ENCODE results near the gene TTLL9. TPM values are rescaled to one million over a fixed set of nuclear protein-coding genes. Genes with fewer than 3 reads are reported as not detected.

TTLL9 gene
- polyA plus RNA-seq, 1 donor (not counting 4 experiments of a cell fraction or from before 2014, with no cell fraction given) = not detected

GRCh38 chr20:31903627-31904386, 33.4 kb downstream of the TTLL9 start:
- FAIRE-seq = no peak
- Histone ChIP-seq H3K36me3 (ENCODE audit: control insufficient read depth in 2 of 2, extremely low read depth in 1 of 2, insufficient read depth in 2 of 2, low read length in 2 of 2) (no peaks in the 10 kb centered on the region), H3K9ac (ENCODE audit: control insufficient read depth, extremely low read depth, insufficient read depth, low read length) (no peak overlapping the region), H3K79me2 (ENCODE audit: control insufficient read depth, insufficient read depth, low read length) (no peaks in the 10 kb centered on the region), H3K4me2 (ENCODE audit: control insufficient read depth, extremely low read depth, insufficient read depth, low read depth, low read length) (no peak overlapping the region), H3K4me3 (ENCODE audit: control insufficient read depth in 2 of 3, extremely low read depth in 1 of 3, insufficient read depth in 2 of 3, low read depth in 1 of 3, low read length in 3 of 3) (no peak overlapping the region), H3K4me1 (ENCODE audit: control insufficient read depth, extremely low read depth, insufficient read depth, low read length) (peaks cover 9% of the 10 kb centered on the region), H3K27ac (ENCODE audit: control insufficient read depth, insufficient read depth, low read length) (no peak overlapping the region), H3K27me3 (ENCODE audit: control insufficient read depth, extremely low read depth, insufficient read depth, low read length) (no peaks in the 10 kb centered on the region), H3K9me1 (ENCODE audit: control insufficient read depth, extremely low read depth, insufficient read depth, low read length) (no peaks in the 10 kb centered on the region), H4K20me1 (ENCODE audit: control insufficient read depth, extremely low read depth, insufficient read depth, low read length) (no peaks in the 10 kb centered on the region), H2AFZ (ENCODE audit: control insufficient read depth, low read length) (no peak overlapping the region), H3K9me3 (ENCODE audit: control insufficient read depth, low read depth, low read length) (no peaks in the 10 kb centered on the region)
- DNase-seq (ENCODE audit: low read depth, low spot score) = no peak
- dilution Hi-C loops (cut with MboI; ENCODE audit: extremely low pct_ligation_motif_present, low sequenced_read_pairs) = no loop called here
- TF ChIP-seq CTCF (optimal IDR thresholded peaks at IDR 0.05 in 1 of 3, IDR thresholded peaks at IDR 0.05 in 1 of 3, conservative IDR thresholded peaks at IDR 0.05 in 1 of 3; ENCODE audit: extremely low read depth in 1 of 3, insufficient read depth in 2 of 3, low read length in 3 of 3) = no peak
- no peak for TF ChIP-seq EZH2 (IDR thresholded peaks at IDR 0.05; ENCODE audit: low read length)

- H4K20me1 ChIP-seq (ENCODE audit: control insufficient read depth, extremely low read depth, insufficient read depth, low read length) = no peaks in the 10 kb centered on the region
- FAIRE-seq (no peak), DNase-seq (ENCODE audit: low read depth, low spot score) (no peak)
- no peaks in the 10 kb centered on the region for H3K9me3 ChIP-seq (ENCODE audit: control insufficient read depth, low read depth, low read length)
- TF ChIP-seq CTCF (optimal IDR thresholded peaks at IDR 0.05 in 1 of 3, IDR thresholded peaks at IDR 0.05 in 1 of 3, conservative IDR thresholded peaks at IDR 0.05 in 1 of 3; ENCODE audit: extremely low read depth in 1 of 3, insufficient read depth in 2 of 3, low read length in 3 of 3) (no peak), EZH2 (IDR thresholded peaks at IDR 0.05; ENCODE audit: low read length) (no peak)
- H2AFZ ChIP-seq (ENCODE audit: control insufficient read depth, low read length) = no peak overlapping the region
- H3K9me1 ChIP-seq (ENCODE audit: control insufficient read depth, extremely low read depth, insufficient read depth, low read length) = no peaks in the 10 kb centered on the region
- H3K27me3 ChIP-seq (ENCODE audit: control insufficient read depth, extremely low read depth, insufficient read depth, low read length) = no peaks in the 10 kb centered on the region
- H3K27ac ChIP-seq (ENCODE audit: control insufficient read depth, insufficient read depth, low read length) = no peak overlapping the region
- H3K36me3 ChIP-seq (ENCODE audit: control insufficient read depth in 2 of 2, extremely low read depth in 1 of 2, insufficient read depth in 2 of 2, low read length in 2 of 2) = no peaks in the 10 kb centered on the region
- H3K4me2 ChIP-seq (ENCODE audit: control insufficient read depth, extremely low read depth, insufficient read depth, low read depth, low read length) = no peak overlapping the region
- H3K4me3 ChIP-seq (ENCODE audit: control insufficient read depth in 2 of 3, extremely low read depth in 1 of 3, insufficient read depth in 2 of 3, low read depth in 1 of 3, low read length in 3 of 3) = no peak overlapping the region
- dilution Hi-C loops (cut with MboI; ENCODE audit: extremely low pct_ligation_motif_present, low sequenced_read_pairs) = no loop called here
- H3K9ac ChIP-seq (ENCODE audit: control insufficient read depth, extremely low read depth, insufficient read depth, low read length) = no peak overlapping the region
- peaks cover 10% of the 10 kb centered on the region for H3K4me1 ChIP-seq (ENCODE audit: control insufficient read depth, extremely low read depth, insufficient read depth, low read length)
- no peaks in the 10 kb centered on the region for H3K79me2 ChIP-seq (ENCODE audit: control insufficient read depth, insufficient read depth, low read length)
These were observed 35.6 kb downstream of the TTLL9 start for GRCh38 chr20:31906001-31906400.
